ENCODE results near the gene MAPKAP1.
"Not testable (repeated sequence)": the region's sequence is repeated elsewhere in the genome, so short reads cannot be mapped to it uniquely, and the experiment has no call there.

- TF ChIP-seq CTCF (IDR thresholded peaks at IDR 0.05; ENCODE audit: poor library complexity, severe bottlenecking); MXI1 (conservative IDR thresholded peaks at IDR 0.05; ENCODE audit: poor library complexity, severe bottlenecking); EP300 (conservative IDR thresholded peaks at IDR 0.05; ENCODE audit: poor library complexity, severe bottlenecking); EZH2 (IDR thresholded peaks at IDR 0.05; ENCODE audit: borderline replicate concordance, insufficient read depth, low read length, poor library complexity, severe bottlenecking); SMC3 (conservative IDR thresholded peaks at IDR 0.05; ENCODE audit: poor library complexity); POLR2AphosphoS5 (IDR thresholded peaks at IDR 0.05); RAD21 (conservative IDR thresholded peaks at IDR 0.05): not testable (repeated sequence)
Observed at GRCh38 chr9:125572461-125572860, 134.5 kb downstream of the MAPKAP1 start.
